Mucosa of rectum (tissue), 2 donors: ENCODE data around the gene CRMP1.

Experiments used
- H3K27ac ChIP-seq, 2 donors: one replicate each; pipeline ENCODE4 v1.7.0; 2013; ENCODE audit warnings: inconsistent platforms in 2 of 2, low read depth in 2 of 2, low read length in 2 of 2
- H3K27me3 ChIP-seq, 2 donors: one replicate each; pipeline ENCODE4 v1.7.0; 2013; ENCODE audit warnings: low read length in 2 of 2; ENCODE audit not compliant: control insufficient read depth in 2 of 2, insufficient read depth in 2 of 2
- H3K36me3 ChIP-seq, 2 donors: one replicate each; pipeline ENCODE4 v1.7.0; 2013; ENCODE audit warnings: low read length in 2 of 2; ENCODE audit not compliant: control insufficient read depth in 2 of 2, insufficient read depth in 2 of 2
- H3K4me1 ChIP-seq, 2 donors: one replicate each; pipeline ENCODE4 v1.7.0; 2013; ENCODE audit warnings: low read length in 2 of 2, mild to moderate bottlenecking in 1 of 2; ENCODE audit not compliant: control insufficient read depth in 2 of 2, insufficient read depth in 2 of 2
- H3K4me3 ChIP-seq, 2 donors: one replicate each; pipeline ENCODE4 v1.7.0; 2013; ENCODE audit warnings: low read length in 2 of 2
- H3K9ac ChIP-seq, 2 donors: one replicate each; pipeline ENCODE4 v1.7.0; 2013; ENCODE audit warnings: low read length in 2 of 2, low read depth in 1 of 2, mild to moderate bottlenecking in 1 of 2
- H3K9me3 ChIP-seq, 2 donors: one replicate each; pipeline ENCODE4 v1.7.0; 2013; ENCODE audit warnings: low read length in 2 of 2; ENCODE audit not compliant: control insufficient read depth in 2 of 2
- donor health status: healthy.
- donor health status: Normal muscosa, but diverticular disease.

Gene CRMP1

DNA sequence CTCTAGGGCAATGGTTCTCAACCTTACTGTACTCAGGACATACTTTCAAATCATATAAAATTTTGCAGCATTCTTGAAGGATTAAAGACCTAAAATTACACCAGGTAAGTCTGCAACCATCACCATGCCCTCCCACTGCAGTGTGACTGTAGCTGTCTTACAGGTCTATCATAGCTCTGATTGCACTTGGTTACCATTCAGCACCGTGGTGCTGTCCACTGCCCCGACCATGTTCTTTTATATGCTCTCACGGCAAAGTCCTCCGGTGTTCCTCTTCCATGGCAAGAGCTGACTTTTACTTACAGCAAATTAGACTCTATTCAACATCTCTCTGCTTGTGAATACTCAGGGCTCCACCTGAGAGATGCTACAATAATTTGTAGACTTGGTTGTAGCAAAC is 11.5 kb downstream of the CRMP1 start:
- H3K4me1 ChIP-seq, result no peaks in the 10 kb centered on the region
- H3K27ac ChIP-seq, result no peak overlapping the region
- no peaks in the 10 kb centered on the region for H3K9me3 ChIP-seq
- peaks cover 0 to 3% of the 10 kb centered on the region in 2 donors for H3K27me3 ChIP-seq
- no peak overlapping the region for H3K9ac ChIP-seq
- H3K36me3 ChIP-seq, result no peaks in the 10 kb centered on the region
- H3K4me3 ChIP-seq, result no peak overlapping the region

GRCh38 chr4:5878359-5878758 is 14.5 kb downstream of the CRMP1 start:
- H3K36me3 ChIP-seq, result no peaks in the 10 kb centered on the region
- H3K4me3 ChIP-seq, result no peak overlapping the region
- no peaks in the 10 kb centered on the region for H3K27me3 ChIP-seq
- H3K9me3 ChIP-seq, result no peaks in the 10 kb centered on the region
- H3K4me1 ChIP-seq, result no peaks in the 10 kb centered on the region
- no peak overlapping the region for H3K9ac ChIP-seq
- no peak overlapping the region for H3K27ac ChIP-seq

DNA sequence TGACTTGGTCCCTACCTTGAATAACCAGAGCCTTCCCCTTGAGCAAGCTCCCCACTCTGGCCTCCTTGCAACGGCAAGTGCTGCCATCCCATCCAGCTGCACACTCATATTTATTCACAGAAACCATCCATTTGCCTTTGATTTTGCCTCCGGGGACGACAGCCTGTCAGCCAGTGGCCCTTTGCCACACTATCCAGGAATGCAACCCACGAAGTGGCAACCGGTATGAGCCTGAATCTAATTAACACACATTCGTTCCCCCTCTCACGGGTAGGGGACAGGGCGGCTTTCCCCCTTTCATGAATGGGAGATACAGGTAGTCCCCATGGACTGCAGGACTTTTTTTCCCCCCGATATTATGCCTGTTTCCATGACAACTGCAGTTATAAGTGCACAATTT is 15.5 kb downstream of the CRMP1 start:
- no peaks in the 10 kb centered on the region for H3K36me3 ChIP-seq

DNA sequence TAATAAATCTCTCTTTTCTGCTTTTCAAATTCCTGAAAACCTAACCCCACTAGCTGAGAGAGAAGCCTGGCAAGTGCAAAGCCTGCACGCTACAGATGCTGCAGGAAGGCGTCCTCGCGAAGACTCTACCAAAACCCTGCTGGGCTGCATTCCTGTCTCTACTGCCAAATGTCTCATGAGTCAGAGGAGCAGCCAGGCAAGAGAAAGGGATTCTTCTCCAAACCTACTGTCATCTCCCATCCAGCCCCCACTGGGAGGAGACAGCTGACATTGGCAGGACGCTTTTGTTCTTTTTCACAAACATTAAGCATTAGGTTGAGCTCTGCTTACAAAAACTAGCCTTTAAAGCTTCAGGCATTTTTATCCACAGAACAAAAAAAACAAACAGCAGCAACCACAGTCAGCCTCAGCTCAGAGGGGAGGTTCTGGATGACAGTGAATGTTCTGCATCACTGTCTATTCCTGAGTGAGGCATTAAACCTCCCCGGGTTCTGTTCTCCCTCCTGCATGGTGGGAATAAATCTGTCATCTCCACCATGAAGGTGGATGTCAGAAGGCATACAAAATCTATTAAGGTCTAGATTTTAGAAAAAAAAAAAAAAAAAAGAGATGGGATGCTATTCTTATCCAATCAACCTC is 18.0 kb downstream of the CRMP1 start:
- Histone ChIP-seq H3K4me1 (no peaks in the 10 kb centered on the region), H3K9ac (no peak overlapping the region), H3K27ac (no peak overlapping the region), H3K9me3 (no peaks in the 10 kb centered on the region), H3K36me3 (no peaks in the 10 kb centered on the region), H3K4me3 (no peak overlapping the region), H3K27me3 (no peaks in the 10 kb centered on the region)

More for the DNA sequence above, 15.5 kb downstream of the CRMP1 start:
- no peak overlapping the region for H3K9ac ChIP-seq
- no peaks in the 10 kb centered on the region for H3K27me3 ChIP-seq
- H3K9me3 ChIP-seq, result no peaks in the 10 kb centered on the region
- H3K27ac ChIP-seq, result no peak overlapping the region
- H3K4me3 ChIP-seq, result no peak overlapping the region
- no peaks in the 10 kb centered on the region for H3K4me1 ChIP-seq

GRCh38 chr4:5870701-5871100 is 22.2 kb downstream of the CRMP1 start:
- H3K36me3 ChIP-seq, result no peaks in the 10 kb centered on the region
- H3K27ac ChIP-seq, result no peak overlapping the region
- no peak overlapping the region for H3K9ac ChIP-seq
- H3K9me3 ChIP-seq, result no peaks in the 10 kb centered on the region
- H3K27me3 ChIP-seq, result no peaks in the 10 kb centered on the region
- no peaks in the 10 kb centered on the region for H3K4me1 ChIP-seq
- no peak overlapping the region for H3K4me3 ChIP-seq

GRCh38 chr4:5869966-5870619 is 22.8 kb downstream of the CRMP1 start:
- no peaks in the 10 kb centered on the region for H3K9me3 ChIP-seq
- H3K27ac ChIP-seq, result no peak overlapping the region
- no peak overlapping the region for H3K9ac ChIP-seq
- no peak overlapping the region for H3K4me3 ChIP-seq
- H3K36me3 ChIP-seq, result no peaks in the 10 kb centered on the region
- H3K27me3 ChIP-seq, result no peaks in the 10 kb centered on the region
- no peaks in the 10 kb centered on the region for H3K4me1 ChIP-seq

DNA sequence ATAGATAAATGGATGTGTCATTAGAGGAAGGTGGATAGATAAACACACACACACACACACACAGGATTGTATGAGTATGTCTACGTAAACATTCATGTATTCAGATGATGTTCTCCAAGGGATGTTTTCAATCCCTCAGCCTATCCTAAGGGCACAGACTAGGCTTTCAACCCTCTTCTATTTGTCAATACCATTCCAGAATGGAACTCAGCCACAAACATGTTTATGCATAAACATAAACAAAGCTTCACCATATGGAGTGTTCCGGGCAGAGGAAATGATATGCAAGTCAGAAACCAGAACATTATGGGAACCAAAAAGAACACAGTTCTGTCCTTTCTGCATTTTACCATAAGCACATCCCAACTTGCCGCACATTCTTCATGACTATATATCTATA is 25.0 kb downstream of the CRMP1 start:
- Histone ChIP-seq H3K9ac (no peak overlapping the region), H3K36me3 (no peaks in the 10 kb centered on the region), H3K4me3 (no peak overlapping the region), H3K4me1 (no peaks in the 10 kb centered on the region), H3K27me3 (no peaks in the 10 kb centered on the region), H3K9me3 (no peaks in the 10 kb centered on the region), H3K27ac (no peak overlapping the region)

DNA sequence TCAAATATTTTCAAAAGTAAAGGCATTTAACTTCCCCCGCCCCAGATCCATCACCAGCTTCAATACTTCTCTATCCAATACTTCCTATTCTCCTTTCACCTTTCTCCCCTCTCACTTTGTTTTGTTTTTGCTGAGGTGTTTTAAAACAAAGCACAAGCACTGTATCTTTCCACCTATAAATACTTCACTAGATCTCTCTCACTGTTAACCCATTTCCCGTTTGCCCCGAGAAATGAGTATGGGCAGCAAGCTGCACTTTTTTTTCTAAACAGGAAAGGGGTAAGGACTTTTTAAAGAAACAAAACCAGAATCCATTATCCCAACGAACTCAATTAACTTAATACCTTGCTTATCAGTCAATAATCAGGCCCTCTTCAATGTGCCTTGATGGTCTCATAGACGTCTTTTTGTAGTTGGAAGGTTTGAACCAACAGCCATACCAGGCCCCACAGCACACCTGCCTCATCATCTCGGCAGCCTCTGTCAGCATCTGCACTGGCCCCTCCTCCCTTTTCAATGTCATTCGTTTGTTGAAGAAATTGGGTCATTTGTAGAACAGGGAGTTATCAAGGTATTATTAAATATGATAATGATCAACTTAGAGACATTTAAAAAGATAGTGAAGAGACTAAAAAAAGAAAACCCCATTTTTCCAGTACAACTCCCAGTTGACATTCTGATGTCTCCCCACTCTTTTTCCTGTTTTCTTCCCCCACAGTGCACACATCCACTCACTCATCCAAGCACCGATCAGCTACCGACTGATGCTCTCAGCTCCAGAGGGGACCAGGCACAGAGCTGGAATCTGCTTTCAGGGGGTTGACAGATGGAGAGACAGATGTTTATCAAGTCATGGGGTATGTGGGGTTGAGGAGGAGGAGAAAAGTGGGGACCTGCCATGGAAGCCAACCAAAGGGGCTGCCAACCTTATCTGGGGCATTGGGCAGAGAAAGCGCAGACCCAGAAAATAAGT is 25.8 kb downstream of the CRMP1 start:
- Histone ChIP-seq H3K9me3 (no peaks in the 10 kb centered on the region), H3K36me3 (no peaks in the 10 kb centered on the region), H3K4me1 (no peaks in the 10 kb centered on the region), H3K27ac (no peak overlapping the region), H3K9ac (no peak overlapping the region), H3K4me3 (no peak overlapping the region), H3K27me3 (no peaks in the 10 kb centered on the region)

- no peak overlapping the region for H3K27ac ChIP-seq
- no peaks in the 10 kb centered on the region for H3K9me3 ChIP-seq
- H3K4me3 ChIP-seq, result no peak overlapping the region
- H3K27me3 ChIP-seq, result no peaks in the 10 kb centered on the region
- no peaks in the 10 kb centered on the region for H3K4me1 ChIP-seq
- no peak overlapping the region for H3K9ac ChIP-seq
- H3K36me3 ChIP-seq, result no peaks in the 10 kb centered on the region
Observed at GRCh38 chr4:5865896-5866599, 26.8 kb downstream of the CRMP1 start.
